ENCODE data around the gene ZSWIM6.

The ZSWIM6 gene

DNA sequence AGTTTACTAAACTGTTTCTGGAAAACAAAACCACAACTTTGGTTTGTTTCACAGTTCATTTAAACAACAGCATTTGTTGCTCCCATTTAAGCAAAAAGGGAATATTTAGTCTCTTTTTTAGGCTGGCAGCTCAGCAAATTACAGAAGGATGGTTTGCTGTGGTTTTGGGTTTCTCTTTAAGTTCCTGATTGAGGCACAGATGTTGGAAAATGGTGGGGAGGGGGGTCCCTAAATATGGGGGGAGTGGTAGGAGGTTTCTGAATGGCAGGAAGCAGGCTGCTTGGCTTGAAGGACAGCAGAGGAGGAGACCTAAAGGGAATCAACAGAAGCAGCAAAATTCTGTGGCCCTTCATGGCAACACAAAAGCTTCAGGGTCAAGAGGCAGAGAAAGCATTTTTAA is 263.4 kb downstream of the ZSWIM6 start:
- DNase-seq (ENCODE audit: low read depth), result no peak

All from stimulated activated CD8-positive, alpha-beta memory T cell treated with anti-CD3 and anti-CD28 coated beads, Interleukin-4, amount 100 ng/mL, for 24 hours (primary cell).